Measurements from ENCODE around the gene TTC34. TPM values are rescaled to one million over a fixed set of nuclear protein-coding genes. Genes with fewer than 3 reads are reported as not detected.

Gene TTC34
- total RNA-seq, 3 donors from 2014 or later, result 0.16 to 0.88 (median 0.66) TPM

- no peaks in the 10 kb centered on the region for H3K36me3 ChIP-seq
- TF ChIP-seq POLR2A (IDR thresholded peaks at IDR 0.05) (no peak), POLR2AphosphoS5 (IDR thresholded peaks at IDR 0.05) (no peak), CTCF (IDR thresholded peaks at IDR 0.05) (no peak)
- no peaks in the 10 kb centered on the region for H3K4me1 ChIP-seq
- peaks cover 0 to 14% of the 10 kb centered on the region in 2 donors for H3K9me3 ChIP-seq
- intact Hi-C loops (cut with DNase I; ENCODE audit: low total_unique reads), result no loop called here
- H3K27me3 ChIP-seq, result peaks cover 0 to 55% of the 10 kb centered on the region in 2 donors
- H3K27ac ChIP-seq, result no peak overlapping the region
- H3K4me3 ChIP-seq, result no peak overlapping the region
- peak in 1 of 2 donors; percentile 49 for DNase-seq (ENCODE audit: low spot score in 2 of 2)
These were observed 15.7 kb downstream of the TTC34 start for GRCh38 chr1:2785631-2786328.

GRCh38 chr1:2784854-2785630 lies 16.5 kb downstream of the TTC34 start:
- H3K36me3 ChIP-seq, result no peaks in the 10 kb centered on the region
- no peaks in the 10 kb centered on the region for H3K4me1 ChIP-seq
- H3K4me3 ChIP-seq, result no peak overlapping the region
- H3K27me3 ChIP-seq, result peaks cover 0 to 47% of the 10 kb centered on the region in 2 donors
- peak in 1 of 2 donors; percentile 10 for DNase-seq (ENCODE audit: low spot score in 2 of 2)
- TF ChIP-seq CTCF (IDR thresholded peaks at IDR 0.05) (no peak), POLR2AphosphoS5 (IDR thresholded peaks at IDR 0.05) (no peak), POLR2A (IDR thresholded peaks at IDR 0.05) (no peak)
- no peak overlapping the region for H3K27ac ChIP-seq
- peaks cover 0 to 19% of the 10 kb centered on the region in 2 donors for H3K9me3 ChIP-seq
- intact Hi-C loops (cut with DNase I; ENCODE audit: low total_unique reads), result no loop called here

GRCh38 chr1:2783435-2784397 lies 17.8 kb downstream of the TTC34 start:
- H3K27ac ChIP-seq, result no peak overlapping the region
- H3K27me3 ChIP-seq, result peaks cover 0 to 34% of the 10 kb centered on the region in 2 donors
- DNase-seq (ENCODE audit: low spot score in 2 of 2), result peak in 1 of 2 donors; percentile 11
- H3K4me3 ChIP-seq, result no peak overlapping the region
- TF ChIP-seq POLR2AphosphoS5 (IDR thresholded peaks at IDR 0.05) (no peak), CTCF (IDR thresholded peaks at IDR 0.05) (no peak), POLR2A (IDR thresholded peaks at IDR 0.05) (no peak)
- H3K9me3 ChIP-seq, result peaks cover 0 to 19% of the 10 kb centered on the region in 2 donors
- no peaks in the 10 kb centered on the region for H3K36me3 ChIP-seq
- intact Hi-C loops (cut with DNase I; ENCODE audit: low total_unique reads), result no loop called here
- no peaks in the 10 kb centered on the region for H3K4me1 ChIP-seq

- intact Hi-C loops (cut with DNase I; ENCODE audit: low total_unique reads), result no loop called here
- Histone ChIP-seq H3K36me3 (no peaks in the 10 kb centered on the region), H3K27me3 (peaks cover 0 to 28% of the 10 kb centered on the region in 2 donors), H3K4me1 (no peaks in the 10 kb centered on the region), H3K27ac (no peak overlapping the region), H3K4me3 (no peak overlapping the region), H3K9me3 (peaks cover 0 to 19% of the 10 kb centered on the region in 2 donors)
- TF ChIP-seq POLR2A (IDR thresholded peaks at IDR 0.05), result no peak
- no peak for TF ChIP-seq CTCF (IDR thresholded peaks at IDR 0.05)
- no peak for TF ChIP-seq POLR2AphosphoS5 (IDR thresholded peaks at IDR 0.05)
- DNase-seq (ENCODE audit: low spot score in 2 of 2), result peak in 1 of 2 donors; percentile 1
These were observed 18.4 kb downstream of the TTC34 start for GRCh38 chr1:2783069-2783434.
